H1 (cell line): ENCODE data around the gene CBLB. TPM values are rescaled to one million over a fixed set of nuclear protein-coding genes. Genes with fewer than 3 reads are reported as not detected.

Experiments
- CTCF ChIA-PET: fragments of 300-600 bp; sonication (Branson Sonifier 250); formaldehyde crosslinking; loops from one replicate; lab custom pipeline; 2021; ENCODE audit not compliant: partially characterized antibody; lab: Charles Lee
- POLR2A ChIA-PET: fragments of 300-600 bp; sonication (Branson Sonifier 250); formaldehyde crosslinking; loops from one replicate; lab custom pipeline; 2021; ENCODE audit warnings: inconsistent platforms; ENCODE audit not compliant: partially characterized antibody; lab: Charles Lee
- DNase-seq, 2 experiments: peaks; one replicate each; pipeline versions ENCODE4 v3.0.0 to v3.0.0-alpha.2; 2010 to 2022; ENCODE audit warnings: low spot score in 2 of 2, low read depth in 1 of 2, mixed read lengths in 1 of 2
- FAIRE-seq: peaks from 2 replicates; lab custom pipeline; 2011; peaks lifted over from hg19 to GRCh38; lab: Jason Lieb, UNC
- H2AFZ ChIP-seq: 2 replicates; pipeline ENCODE4 v1.8.1; 2012; ENCODE audit warnings: low read length, inconsistent platforms
- H2AK5ac ChIP-seq: 2 replicates; pipeline ENCODE4 v1.6.1; 2013; ENCODE audit warnings: low read depth, low read length
- H2BK120ac ChIP-seq: replicated peaks from 2 replicates; pipeline ENCODE3; 2013; ENCODE audit warnings: low read depth, low read length, inconsistent platforms
- H2BK12ac ChIP-seq: 2 replicates; pipeline ENCODE4 v1.6.1; 2013; ENCODE audit warnings: low read depth, low read length
- H2BK15ac ChIP-seq: 2 replicates; pipeline ENCODE4 v1.6.1; 2013; ENCODE audit warnings: low read length
- H2BK20ac ChIP-seq: 2 replicates; pipeline ENCODE4 v1.6.1; 2013; ENCODE audit warnings: low read length
- H2BK5ac ChIP-seq: 2 replicates; pipeline ENCODE4 v1.6.1; 2013; ENCODE audit warnings: low read depth, low read length
- H3K14ac ChIP-seq: 2 replicates; pipeline ENCODE4 v1.6.1; 2013; ENCODE audit warnings: inconsistent platforms; ENCODE audit not compliant: insufficient read length
- H3K18ac ChIP-seq: 2 replicates; pipeline ENCODE4 v1.6.1; 2013; ENCODE audit warnings: low read length; ENCODE audit errors: extremely low read depth
- H3K23ac ChIP-seq: 2 replicates; pipeline ENCODE4 v1.6.1; 2013; ENCODE audit warnings: inconsistent platforms; ENCODE audit not compliant: insufficient read length
- H3K23me2 ChIP-seq: 2 replicates; pipeline ENCODE4 v1.6.1; 2013; ENCODE audit warnings: low read depth, low read length
- H3K27ac ChIP-seq: 2 replicates; pipeline ENCODE4 v1.6.1; 2011; ENCODE audit warnings: low read depth, low read length, inconsistent platforms
- H3K27me3 ChIP-seq, 4 experiments: replicated peaks in 1 of 4; 1 replicate in 1 of 4; 2 replicates in 3 of 4; pipeline versions ENCODE4 v1.6.1 to v1.8.1; 2011 to 2013; ENCODE audit warnings: low read length in 3 of 4, mild to moderate bottlenecking in 3 of 4, inconsistent platforms in 2 of 4, mixed read lengths in 2 of 4, moderate library complexity in 1 of 4; ENCODE audit not compliant: control insufficient read depth in 3 of 4, insufficient read depth in 3 of 4; ENCODE audit errors: extremely low read depth in 1 of 4
- H3K36me3 ChIP-seq, 4 experiments: 2 replicates each; pipeline versions ENCODE4 v1.6.1 to v1.8.1; 2011 to 2013; ENCODE audit warnings: mild to moderate bottlenecking in 4 of 4, low read length in 3 of 4, moderate library complexity in 2 of 4, control low read depth in 1 of 4, inconsistent platforms in 1 of 4; ENCODE audit not compliant: insufficient read depth in 4 of 4, control insufficient read depth in 2 of 4
- H3K4ac ChIP-seq: replicated peaks from 2 replicates; pipeline ENCODE3; 2013; ENCODE audit warnings: low read length, low read depth, mixed read lengths, inconsistent platforms; ENCODE audit not compliant: insufficient read length
- H3K4me1 ChIP-seq, 4 experiments: replicated peaks in 1 of 4; 1 replicate in 1 of 4; 2 replicates in 3 of 4; pipeline versions ENCODE4 v1.6.1 to v1.8.1; 2011 to 2013; ENCODE audit warnings: low read length in 3 of 4, inconsistent platforms in 2 of 4, mixed read lengths in 1 of 4; ENCODE audit not compliant: insufficient read depth in 4 of 4, control insufficient read depth in 3 of 4
- H3K4me2 ChIP-seq, 2 experiments: 2 replicates each; pipeline versions ENCODE4 v1.6.1 to v1.8.1; 2011 to 2013; ENCODE audit warnings: low read depth in 2 of 2, low read length in 2 of 2, control low read depth in 1 of 2, inconsistent platforms in 1 of 2, mild to moderate bottlenecking in 1 of 2; ENCODE audit not compliant: insufficient read depth in 1 of 2
- H3K4me3 ChIP-seq, 4 experiments: fragments of 200-600, 300-600 bp in 1 of 4; sonication (generic), shearing (Covaris generic), sonication (Bioruptor Twin) in 1 of 4; 2 replicates each; pipeline versions ENCODE4 v1.5.1 to v1.8.1; 2011 to 2016; ENCODE audit warnings: low read length in 4 of 4, low read depth in 3 of 4, control low read depth in 2 of 4, inconsistent platforms in 2 of 4, mild to moderate bottlenecking in 2 of 4, mixed read lengths in 1 of 4, moderate library complexity in 1 of 4; ENCODE audit not compliant: insufficient read depth in 2 of 4; ENCODE audit errors: extremely low read depth in 1 of 4
- H3K56ac ChIP-seq: replicated peaks from 2 replicates; pipeline ENCODE3; 2013; ENCODE audit warnings: low read depth, mild to moderate bottlenecking, mixed read lengths, low read length, inconsistent platforms; ENCODE audit not compliant: insufficient read length
- H3K79me1 ChIP-seq: 2 replicates; pipeline ENCODE4 v1.6.1; 2013; ENCODE audit warnings: low read depth, low read length, control low read depth
- H3K79me2 ChIP-seq, 2 experiments: 2 replicates each; pipeline versions ENCODE4 v1.6.1 to v1.8.1; 2012 to 2013; ENCODE audit warnings: low read length in 2 of 2, mild to moderate bottlenecking in 2 of 2, inconsistent platforms in 1 of 2; ENCODE audit not compliant: insufficient read depth in 2 of 2, control insufficient read depth in 1 of 2
- H3K9ac ChIP-seq, 4 experiments: replicated peaks in 1 of 4; 1 replicate in 1 of 4; 2 replicates in 3 of 4; pipeline versions ENCODE4 v1.6.1 to v1.8.1; 2011 to 2013; ENCODE audit warnings: low read depth in 3 of 4, low read length in 3 of 4, control low read depth in 2 of 4, mild to moderate bottlenecking in 2 of 4, moderate library complexity in 2 of 4, inconsistent platforms in 1 of 4; ENCODE audit errors: extremely low read depth in 1 of 4
- H3K9me3 ChIP-seq, 2 experiments: 2 replicates each; pipeline versions ENCODE4 v1.6.1 to v1.8.1; 2012 to 2013; ENCODE audit warnings: mild to moderate bottlenecking in 2 of 2, moderate library complexity in 2 of 2, control low read depth in 1 of 2, inconsistent platforms in 1 of 2, low read depth in 1 of 2, low read length in 1 of 2, mixed read lengths in 1 of 2; ENCODE audit not compliant: insufficient read depth in 2 of 2
- H4K20me1 ChIP-seq, 2 experiments: replicated peaks in 1 of 2; 2 replicates each; pipeline versions ENCODE3 to v1.8.1; 2011 to 2013; ENCODE audit warnings: inconsistent platforms in 2 of 2, low read length in 2 of 2, mild to moderate bottlenecking in 1 of 2; ENCODE audit not compliant: insufficient read depth in 2 of 2, control insufficient read depth in 1 of 2
- H4K5ac ChIP-seq: 2 replicates; pipeline ENCODE4 v1.6.1; 2013; ENCODE audit warnings: low read length, low read depth, mixed read lengths, inconsistent platforms; ENCODE audit not compliant: insufficient read length
- H4K8ac ChIP-seq: 2 replicates; pipeline ENCODE4 v1.8.0; 2013; ENCODE audit warnings: mild to moderate bottlenecking, moderate library complexity, low read length, inconsistent platforms; ENCODE audit not compliant: insufficient read depth; ENCODE audit errors: extremely low read depth
- H4K91ac ChIP-seq: replicated peaks from 2 replicates; pipeline ENCODE3; 2013; ENCODE audit warnings: low read length, mixed read lengths, inconsistent platforms; ENCODE audit not compliant: insufficient read length
- CBX5 ChIP-seq: fragments of 300-800, 300-1000 bp; sonication (generic); IDR thresholded peaks from 2 replicates; pipeline ENCODE4 v1.7.1; 2016; ENCODE audit warnings: antibody characterized with exemption, low read length, low read depth
- EZH2 ChIP-seq: fragments of 200-600 bp; sonication (generic); IDR thresholded peaks from 2 replicates; pipeline ENCODE4 v1.7.1; 2012; ENCODE audit warnings: low read depth, mild to moderate bottlenecking, moderate library complexity, low read length, inconsistent platforms; ENCODE audit not compliant: severe bottlenecking
- HDAC6 ChIP-seq: IDR thresholded peaks from one replicate; pipeline ENCODE4 v1.7.1; 2012; ENCODE audit warnings: low read depth, mild to moderate bottlenecking, inconsistent platforms, low read length, moderate library complexity
- KDM5A ChIP-seq: fragments of 200-600 bp; IDR thresholded peaks from 2 replicates; pipeline ENCODE4 v1.7.1; 2012; ENCODE audit warnings: mild to moderate bottlenecking, low read length, inconsistent platforms, mixed read lengths
- PHF8 ChIP-seq: fragments of 200-600 bp; sonication (generic); conservative IDR thresholded peaks from 2 replicates; pipeline ENCODE4 v1.7.1; 2012; ENCODE audit warnings: low read depth, mild to moderate bottlenecking, inconsistent platforms, low read length, moderate library complexity
- RAD21 ChIP-seq, 2 experiments: IDR thresholded peaks in 1 of 2; conservative IDR thresholded peaks in 1 of 2; 2 replicates each; pipeline ENCODE4 v1.6.1; 2011; ENCODE audit warnings: low read depth in 2 of 2, low read length in 2 of 2, improper control_type of control experiment in 1 of 2, inconsistent platforms in 1 of 2, mild to moderate bottlenecking in 1 of 2, moderate library complexity in 1 of 2
- SIN3A ChIP-seq, 2 experiments: IDR thresholded peaks in 1 of 2; conservative IDR thresholded peaks in 1 of 2; 2 replicates each; pipeline ENCODE4 v1.6.1; 2011 to 2012; ENCODE audit warnings: low read length in 2 of 2, improper control_type of control experiment in 1 of 2, low read depth in 1 of 2, mild to moderate bottlenecking in 1 of 2
- SIX5 ChIP-seq: IDR thresholded peaks from 2 replicates; pipeline ENCODE4 v1.6.1; 2011; ENCODE audit warnings: mild to moderate bottlenecking, low read depth, low read length
- ZNF274 ChIP-seq: IDR thresholded peaks from 2 replicates; pipeline ENCODE4 v1.7.0; 2012; ENCODE audit warnings: low read length, borderline replicate concordance; ENCODE audit errors: extremely low read depth
- WGBS, 2 experiments: shearing (Covaris generic) in 1 of 2; methylation state at CpG; one replicate each; pipeline versions ENCODE4 v1.1.6 to v1.1.7; 2013 to 2015; ENCODE audit warnings: low lambda C conversion rate in 2 of 2, mixed read lengths in 2 of 2, inconsistent platforms in 1 of 2, low coverage in 1 of 2, missing lambda C conversion rate in 1 of 2; ENCODE audit not compliant: insufficient replicate concordance in 2 of 2, insufficient coverage in 1 of 2, insufficient read length in 1 of 2; ENCODE audit errors: extremely low coverage in 1 of 2, missing lambda C conversion rate in 1 of 2; 5-methylcytosine and 5-hydroxymethylcytosine counted together
- polyA plus RNA-seq, 7 experiments: library from polyadenylated mRNA; depleted of rRNA in 3 of 7; stranded (reverse) in 5 of 7; unstranded in 2 of 7; fragments of >200 nt in 5 of 7; fragments of 200-250 nt in 2 of 7; gene quantifications; 1 replicate in 5 of 7; 2 replicates in 1 of 7; 4 replicates in 1 of 7; pipeline versions ENCODE4 v1.2.1 to v1.2.3, GENCODE V29; 2011 to 2013; ENCODE audit warnings: missing spikeins in 2 of 7, mixed read lengths in 2 of 7
- total RNA-seq: library from RNA; stranded (reverse); fragmentation: NEBNext Ultra II Directional; extraction: Animal tissue kit (Norgen Biotek cat#: 25700); gene quantifications from 2 replicates; pipeline ENCODE4 v1.2.1, GENCODE V29; 2021

Gene CBLB
- total and polyA plus RNA-seq, 2 of the 8 experiments (the other 6 are each of a cell fraction or from before 2014, with no cell fraction given) = 14.5 to 26.0 TPM

DNA sequence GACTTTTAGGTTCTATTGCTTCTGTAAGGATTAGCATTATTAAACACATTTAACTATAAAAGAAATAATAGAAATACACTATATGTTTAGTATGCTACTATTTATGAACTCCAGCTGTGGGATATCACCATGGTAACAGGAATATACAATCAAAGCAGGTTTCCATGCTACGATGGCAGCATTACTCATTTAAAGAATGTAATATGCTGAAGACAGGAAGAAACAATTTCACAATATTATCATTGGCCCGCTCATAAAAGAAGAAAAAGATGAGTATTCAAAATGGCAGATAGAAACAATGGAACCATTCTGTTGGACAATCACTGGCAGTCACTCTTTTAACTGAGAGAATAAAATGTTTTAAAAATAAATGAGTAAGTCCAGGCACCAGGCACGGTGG lies 153.4 kb downstream of the CBLB start:
- Histone ChIP-seq H3K23me2 (no peaks in the 10 kb centered on the region), H2BK120ac (no peak overlapping the region), H3K4me3 (no peak overlapping the region), H3K79me2 (no peaks in the 10 kb centered on the region)
- 93% methylated on average over 3 of the region's 3 CpGs; no CpG with 5 or more reads in 1 of the 2 experiments for WGBS, 2 experiments
- TF ChIP-seq RAD21 (IDR thresholded peaks at IDR 0.05 in 1 of 2, conservative IDR thresholded peaks at IDR 0.05 in 1 of 2; ENCODE audit: low read depth in 2 of 2, low read length in 2 of 2) = no peak
- TF ChIP-seq EZH2 = no peak
- no peak for TF ChIP-seq SIX5
- no peak for TF ChIP-seq CBX5
- no peak for TF ChIP-seq HDAC6
- no peak for TF ChIP-seq KDM5A
- TF ChIP-seq PHF8 = no peak
- no peak for TF ChIP-seq ZNF274
- no peak for TF ChIP-seq SIN3A (conservative IDR thresholded peaks at IDR 0.05 in 1 of 2, IDR thresholded peaks at IDR 0.05 in 1 of 2; ENCODE audit: low read depth in 1 of 2, low read length in 2 of 2)
- TF ChIP-seq, all 59 proteins: peak for 0
- Histone ChIP-seq H3K18ac (no peak overlapping the region), H4K8ac (no peak overlapping the region), H3K4me1 (no peaks in the 10 kb centered on the region), H3K23ac (no peak overlapping the region), H4K5ac (no peak overlapping the region), H2AK5ac (no peak overlapping the region), H4K20me1 (no peaks in the 10 kb centered on the region), H2BK12ac (no peak overlapping the region), H3K56ac (no peak overlapping the region), H2BK5ac (no peak overlapping the region), H3K27me3 (no peaks in the 10 kb centered on the region), H3K9ac (no peak overlapping the region), H3K79me1 (no peaks in the 10 kb centered on the region), H2BK20ac (no peak overlapping the region), H3K4me2 (no peak overlapping the region), H2BK15ac (no peak overlapping the region), H4K91ac (no peak overlapping the region), H3K4ac (no peak overlapping the region), H3K36me3 (peaks cover 0 to 22% (median 6%) of the 10 kb centered on the region in 4 experiments; a peak in 4 of 8 replicates), H3K9me3 (peaks cover 0 to 3% of the 10 kb centered on the region in 2 experiments; a peak in 1 of 4 replicates), H3K14ac (no peak overlapping the region), H3K27ac (no peak overlapping the region), H2AFZ (no peak overlapping the region)
- no peak for FAIRE-seq
- ChIA-PET POLR2A (no interaction called here), CTCF (interaction anchor here (0.5 kb wide), 1 partner anchor 80 kb away, joined by 3 read pairs; no protein-coding TSS in a partner anchor)
- no peak for DNase-seq
